HFF-Myc (cell line): ENCODE data around the gene ADAMTS19.

Source experiments
- DNase-seq: peaks from one replicate; pipeline ENCODE4 v3.0.0-alpha.2; 2011; ENCODE audit warnings: low read depth; ENCODE audit errors: extremely low read depth
- H3K4me3 ChIP-seq: replicated peaks from 2 replicates; pipeline ENCODE4 v1.5.1; 2011; ENCODE audit warnings: low read depth, mild to moderate bottlenecking, control low read depth, low read length
- TF ChIP-seq, protein P1 (sequence below): IDR thresholded peaks from 2 replicates; pipeline ENCODE4 v1.5.1; 2012; ENCODE audit warnings: mild to moderate bottlenecking, low read depth, low read length, control low read depth; ENCODE audit errors: missing control alignments

Gene ADAMTS19

DNA sequence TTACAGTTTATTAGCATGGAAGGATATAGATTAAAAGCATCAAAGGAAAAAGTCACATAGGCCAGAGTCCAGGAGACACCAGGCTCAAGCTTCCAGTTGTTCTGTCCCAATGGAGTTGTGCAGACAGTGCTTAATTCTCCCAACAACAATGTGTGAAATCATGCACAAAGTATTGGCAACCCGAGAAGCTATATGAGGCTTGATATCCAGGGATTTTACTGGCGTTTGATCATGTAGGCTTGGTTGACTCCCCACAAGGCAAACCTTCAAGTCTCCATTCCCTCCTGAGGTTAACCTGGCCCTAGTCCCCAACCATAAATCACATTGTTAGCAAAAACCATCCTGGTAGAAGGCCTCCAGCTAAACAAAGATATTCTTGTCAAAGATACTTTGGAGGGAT is 141.5 kb downstream of the ADAMTS19 start:
- TF ChIP-seq, protein P1, sequence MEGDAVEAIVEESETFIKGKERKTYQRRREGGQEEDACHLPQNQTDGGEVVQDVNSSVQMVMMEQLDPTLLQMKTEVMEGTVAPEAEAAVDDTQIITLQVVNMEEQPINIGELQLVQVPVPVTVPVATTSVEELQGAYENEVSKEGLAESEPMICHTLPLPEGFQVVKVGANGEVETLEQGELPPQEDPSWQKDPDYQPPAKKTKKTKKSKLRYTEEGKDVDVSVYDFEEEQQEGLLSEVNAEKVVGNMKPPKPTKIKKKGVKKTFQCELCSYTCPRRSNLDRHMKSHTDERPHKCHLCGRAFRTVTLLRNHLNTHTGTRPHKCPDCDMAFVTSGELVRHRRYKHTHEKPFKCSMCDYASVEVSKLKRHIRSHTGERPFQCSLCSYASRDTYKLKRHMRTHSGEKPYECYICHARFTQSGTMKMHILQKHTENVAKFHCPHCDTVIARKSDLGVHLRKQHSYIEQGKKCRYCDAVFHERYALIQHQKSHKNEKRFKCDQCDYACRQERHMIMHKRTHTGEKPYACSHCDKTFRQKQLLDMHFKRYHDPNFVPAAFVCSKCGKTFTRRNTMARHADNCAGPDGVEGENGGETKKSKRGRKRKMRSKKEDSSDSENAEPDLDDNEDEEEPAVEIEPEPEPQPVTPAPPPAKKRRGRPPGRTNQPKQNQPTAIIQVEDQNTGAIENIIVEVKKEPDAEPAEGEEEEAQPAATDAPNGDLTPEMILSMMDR: no peak
- no peak overlapping the region for H3K4me3 ChIP-seq
- DNase-seq: no peak

DNA sequence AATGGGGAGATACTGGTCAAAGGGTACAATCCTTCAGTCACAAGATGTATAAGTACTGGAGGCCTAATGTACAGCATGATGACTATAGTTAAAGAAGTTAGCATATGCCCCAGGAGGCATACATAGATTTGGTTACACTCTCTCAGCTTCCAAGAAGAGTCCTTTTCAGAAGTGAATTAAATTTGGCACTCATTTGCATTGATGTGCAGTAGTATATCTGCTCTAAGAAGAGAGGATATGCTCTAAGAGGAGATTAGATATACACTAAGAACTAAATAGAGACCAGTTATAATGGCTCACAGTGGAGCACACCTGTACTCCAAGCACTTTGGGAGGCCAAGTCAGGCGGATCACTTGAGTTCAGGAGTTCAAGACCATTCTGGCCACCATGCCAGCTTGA is 148.3 kb downstream of the ADAMTS19 start:
- no peak for DNase-seq
- no peak overlapping the region for H3K4me3 ChIP-seq
- TF ChIP-seq, protein P1: no peak

- DNase-seq: no peak
- TF ChIP-seq, protein P1: no peak
- no peak overlapping the region for H3K4me3 ChIP-seq
Measured at GRCh38 chr5:129609710-129610109, 149.6 kb downstream of the ADAMTS19 start.

DNA sequence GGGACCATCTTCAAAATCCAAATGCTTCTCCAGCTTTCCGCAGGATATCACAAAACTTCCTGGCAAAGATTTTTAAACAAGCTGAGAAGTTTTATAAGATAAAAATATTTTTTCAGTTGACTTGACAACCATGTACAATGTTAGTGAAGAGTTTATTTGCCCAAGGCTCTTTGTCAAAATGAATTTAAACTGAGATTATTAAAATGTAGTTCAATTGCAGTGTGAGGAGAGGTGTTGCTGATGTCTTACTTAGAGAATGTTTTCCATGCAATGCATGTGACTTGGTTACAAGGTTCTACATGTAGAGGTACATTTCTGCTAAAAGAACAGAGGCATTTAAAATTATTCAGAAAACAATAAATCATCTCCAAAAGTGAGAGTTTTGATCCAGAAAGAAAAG is 156.4 kb downstream of the ADAMTS19 start:
- H3K4me3 ChIP-seq: no peak overlapping the region
- TF ChIP-seq, protein P1: no peak
- DNase-seq: no peak

DNA sequence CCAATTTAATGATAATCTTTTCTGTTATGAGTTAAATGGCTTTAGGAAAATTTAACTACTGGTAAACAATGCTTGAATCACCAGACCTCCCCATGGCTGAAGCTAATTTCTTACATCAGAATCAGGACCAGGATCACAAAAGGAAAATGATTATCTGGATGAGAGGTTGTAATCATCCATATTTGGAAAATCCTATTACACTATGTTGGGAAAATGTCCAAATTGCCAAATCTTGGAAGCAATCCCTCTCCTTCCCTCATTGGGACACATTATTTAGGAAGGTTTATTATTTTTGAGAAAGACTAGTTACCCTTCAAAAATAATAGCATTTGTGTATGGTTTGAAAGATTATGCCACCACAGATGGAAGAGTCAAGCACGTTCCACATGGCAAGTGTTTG is 157.1 kb downstream of the ADAMTS19 start:
- TF ChIP-seq, protein P1: no peak
- DNase-seq: no peak
- no peak overlapping the region for H3K4me3 ChIP-seq

DNA sequence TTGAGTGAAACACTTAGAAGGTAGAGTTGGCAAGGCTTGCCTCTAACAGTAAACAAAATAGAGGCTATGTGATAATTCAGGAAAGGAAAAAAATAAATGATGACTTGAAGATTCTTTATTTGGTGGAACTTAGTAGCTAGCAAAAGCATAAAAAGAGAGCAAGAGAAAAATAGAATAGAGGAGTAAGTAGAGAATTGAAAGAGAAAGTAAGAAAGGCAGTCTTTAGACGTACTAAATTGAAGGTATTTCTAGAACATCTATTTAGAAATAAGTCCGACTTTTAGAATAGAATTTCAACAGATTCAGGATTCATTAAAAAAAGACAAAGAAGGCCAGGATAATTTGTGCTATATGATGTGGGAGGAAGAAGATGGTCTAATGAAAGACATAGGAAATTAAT is 159.7 kb downstream of the ADAMTS19 start:
- DNase-seq: no peak
- TF ChIP-seq, protein P1: no peak
- H3K4me3 ChIP-seq: no peak overlapping the region

- no peak overlapping the region for H3K4me3 ChIP-seq
- no peak for DNase-seq
- TF ChIP-seq, protein P1: no peak
Measured at GRCh38 chr5:129622531-129622930, 162.4 kb downstream of the ADAMTS19 start.
